Measurements from ENCODE around the gene MYOM3.

GRCh38 chr1:24120965-24121364 lies 9.0 kb upstream of the MYOM3 start:
- TF ChIP-seq, protein P1, sequence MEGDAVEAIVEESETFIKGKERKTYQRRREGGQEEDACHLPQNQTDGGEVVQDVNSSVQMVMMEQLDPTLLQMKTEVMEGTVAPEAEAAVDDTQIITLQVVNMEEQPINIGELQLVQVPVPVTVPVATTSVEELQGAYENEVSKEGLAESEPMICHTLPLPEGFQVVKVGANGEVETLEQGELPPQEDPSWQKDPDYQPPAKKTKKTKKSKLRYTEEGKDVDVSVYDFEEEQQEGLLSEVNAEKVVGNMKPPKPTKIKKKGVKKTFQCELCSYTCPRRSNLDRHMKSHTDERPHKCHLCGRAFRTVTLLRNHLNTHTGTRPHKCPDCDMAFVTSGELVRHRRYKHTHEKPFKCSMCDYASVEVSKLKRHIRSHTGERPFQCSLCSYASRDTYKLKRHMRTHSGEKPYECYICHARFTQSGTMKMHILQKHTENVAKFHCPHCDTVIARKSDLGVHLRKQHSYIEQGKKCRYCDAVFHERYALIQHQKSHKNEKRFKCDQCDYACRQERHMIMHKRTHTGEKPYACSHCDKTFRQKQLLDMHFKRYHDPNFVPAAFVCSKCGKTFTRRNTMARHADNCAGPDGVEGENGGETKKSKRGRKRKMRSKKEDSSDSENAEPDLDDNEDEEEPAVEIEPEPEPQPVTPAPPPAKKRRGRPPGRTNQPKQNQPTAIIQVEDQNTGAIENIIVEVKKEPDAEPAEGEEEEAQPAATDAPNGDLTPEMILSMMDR (IDR thresholded peaks at IDR 0.05), result no peak
- no peak for TF ChIP-seq ZFX (IDR thresholded peaks at IDR 0.05; ENCODE audit: borderline replicate concordance)
